Measurements from ENCODE around the gene TOR3A. TPM values are rescaled to one million over a fixed set of nuclear protein-coding genes. Genes with fewer than 3 reads are reported as not detected.

TOR3A gene
- polyA plus RNA-seq, 3 donors, result 50.0 to 67.8 (median 60.9) TPM

DNA sequence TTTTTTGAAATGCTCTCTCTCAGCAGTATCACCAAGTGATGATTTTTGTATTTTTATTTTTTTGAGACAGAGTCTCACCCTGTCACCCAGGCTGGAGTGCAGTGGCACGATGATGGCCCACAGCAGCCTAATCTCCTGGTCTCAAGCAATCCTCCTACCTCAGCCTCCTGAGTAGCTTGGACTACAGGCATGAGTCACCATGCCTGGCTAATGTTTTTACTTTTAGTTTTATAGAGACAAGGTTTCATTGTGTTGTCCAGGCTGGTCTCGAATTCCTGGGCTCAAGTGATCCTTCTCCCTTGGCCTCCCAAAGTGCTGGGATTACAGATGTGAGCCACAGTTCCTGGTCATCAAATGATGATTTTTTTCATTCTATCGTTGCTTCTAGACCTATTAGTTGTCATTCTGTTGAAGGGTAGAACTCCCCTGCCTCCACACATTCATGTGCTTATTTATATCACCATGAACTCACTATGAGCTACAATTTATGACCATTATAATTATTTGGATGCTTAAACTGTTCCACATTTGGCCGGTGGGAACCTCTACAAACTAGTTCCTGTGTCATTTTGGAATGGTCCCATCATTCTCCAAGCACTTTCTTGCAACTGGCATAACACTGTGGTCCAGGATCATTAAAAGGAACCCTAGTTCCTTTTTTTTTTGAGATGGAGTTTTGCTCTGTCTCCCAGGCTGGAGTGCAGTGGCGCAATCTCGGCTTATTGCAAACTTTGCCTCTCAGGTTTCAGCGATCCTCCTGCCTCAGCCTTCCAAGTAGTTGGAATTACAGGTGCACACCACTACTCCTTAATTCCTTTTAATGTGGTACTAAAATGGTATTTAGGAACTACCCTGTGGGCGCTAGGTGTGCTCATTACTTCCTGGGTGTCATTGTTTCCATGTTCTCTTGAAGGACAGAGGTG, 20.2 kb upstream of the TOR3A start:
- no peak overlapping the region for H3K4me3 Mint-ChIP-seq
- Histone ChIP-seq H4K20me1 (ENCODE audit: insufficient read depth, low read length) (no peaks in the 10 kb centered on the region), H3K36me3 (replicated peaks in 1 of 2; ENCODE audit: control insufficient read depth in 1 of 2, insufficient read depth in 2 of 2, low read length in 2 of 2) (peaks cover 19 to 42% of the 10 kb centered on the region in 2 donors), H3K4me2 (replicated peaks; ENCODE audit: extremely low read depth, low read length, poor library complexity, severe bottlenecking) (no peak overlapping the region), H3K9me3 (replicated peaks in 1 of 2; ENCODE audit: control insufficient read depth in 1 of 2, insufficient read depth in 1 of 2, low read length in 2 of 2) (no peaks in the 10 kb centered on the region), H3K27me3 (ENCODE audit: control insufficient read depth in 2 of 2, insufficient read depth in 2 of 2, low read length in 2 of 2) (no peaks in the 10 kb centered on the region), H3K4me3 (replicated peaks in 1 of 3; ENCODE audit: low read depth in 2 of 3, low read length in 3 of 3) (no peak overlapping the region), H3K9ac (ENCODE audit: insufficient read depth, low read length, poor library complexity, severe bottlenecking) (no peak overlapping the region), H3K79me2 (ENCODE audit: insufficient read depth, low read length) (no peaks in the 10 kb centered on the region), H3K27ac (ENCODE audit: low read depth in 1 of 2, low read length in 2 of 2) (no peak overlapping the region), H3K4me1 (ENCODE audit: control insufficient read depth in 1 of 2, insufficient read depth in 2 of 2, low read length in 2 of 2) (no peaks in the 10 kb centered on the region), H2AFZ (ENCODE audit: insufficient read depth, low read depth, low read length, poor library complexity, severe bottlenecking) (no peak overlapping the region)
- 100% methylated on average over 1 of the region's 8 CpGs for WGBS (ENCODE audit: insufficient coverage)
- peaks cover 10% of the 10 kb centered on the region for H3K4me1 Mint-ChIP-seq
- H3K27ac Mint-ChIP-seq, result peak overlapping the region in 3 of 7 donors; percentile 12 to 64 (median 28)
- no peak for DNase-seq
- H3K9me3 Mint-ChIP-seq, result peaks cover 0 to 3% (median 0%) of the 10 kb centered on the region in 7 donors
- TF ChIP-seq, protein P1, sequence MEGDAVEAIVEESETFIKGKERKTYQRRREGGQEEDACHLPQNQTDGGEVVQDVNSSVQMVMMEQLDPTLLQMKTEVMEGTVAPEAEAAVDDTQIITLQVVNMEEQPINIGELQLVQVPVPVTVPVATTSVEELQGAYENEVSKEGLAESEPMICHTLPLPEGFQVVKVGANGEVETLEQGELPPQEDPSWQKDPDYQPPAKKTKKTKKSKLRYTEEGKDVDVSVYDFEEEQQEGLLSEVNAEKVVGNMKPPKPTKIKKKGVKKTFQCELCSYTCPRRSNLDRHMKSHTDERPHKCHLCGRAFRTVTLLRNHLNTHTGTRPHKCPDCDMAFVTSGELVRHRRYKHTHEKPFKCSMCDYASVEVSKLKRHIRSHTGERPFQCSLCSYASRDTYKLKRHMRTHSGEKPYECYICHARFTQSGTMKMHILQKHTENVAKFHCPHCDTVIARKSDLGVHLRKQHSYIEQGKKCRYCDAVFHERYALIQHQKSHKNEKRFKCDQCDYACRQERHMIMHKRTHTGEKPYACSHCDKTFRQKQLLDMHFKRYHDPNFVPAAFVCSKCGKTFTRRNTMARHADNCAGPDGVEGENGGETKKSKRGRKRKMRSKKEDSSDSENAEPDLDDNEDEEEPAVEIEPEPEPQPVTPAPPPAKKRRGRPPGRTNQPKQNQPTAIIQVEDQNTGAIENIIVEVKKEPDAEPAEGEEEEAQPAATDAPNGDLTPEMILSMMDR (IDR thresholded peaks at IDR 0.05), result no peak
- peaks cover 0 to 2% (median 2%) of the 10 kb centered on the region in 3 donors for H3K27me3 Mint-ChIP-seq (ENCODE audit: low read depth in 3 of 3)
- intact Hi-C loops (cut with micrococcal nuclease), result no loop called here
- H3K36me3 Mint-ChIP-seq, result peaks cover 33 to 67% of the 10 kb centered on the region in 2 donors

DNA sequence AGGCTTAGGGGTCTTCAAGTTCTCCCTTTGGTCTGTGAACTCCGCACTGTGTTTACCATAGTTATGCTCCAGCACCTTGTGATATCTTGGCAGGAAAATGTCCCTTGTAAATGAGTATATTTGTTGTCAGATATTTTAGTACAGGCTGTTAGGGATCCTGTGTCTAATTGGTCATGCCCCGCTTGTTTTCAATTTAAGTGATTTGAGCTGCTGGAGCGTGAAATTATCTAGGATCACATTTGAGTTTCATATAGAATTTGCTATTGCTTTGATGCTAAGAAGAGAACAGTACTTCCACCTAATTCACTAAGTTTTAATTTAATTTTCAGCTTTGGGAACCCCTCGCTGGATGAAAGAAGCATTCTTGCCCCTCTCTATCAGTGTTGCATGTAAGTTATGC, 15.4 kb upstream of the TOR3A start:
- no peaks in the 10 kb centered on the region for H3K4me1 Mint-ChIP-seq
- TF ChIP-seq, protein P1 (IDR thresholded peaks at IDR 0.05), result no peak
- H3K9me3 Mint-ChIP-seq, result no peaks in the 10 kb centered on the region

More for the DNA sequence above, 15.4 kb upstream of the TOR3A start:
- H3K36me3 ChIP-seq (replicated peaks in 1 of 2; ENCODE audit: control insufficient read depth in 1 of 2, insufficient read depth in 2 of 2, low read length in 2 of 2), result peaks cover 32 to 58% of the 10 kb centered on the region in 2 donors
- no peak overlapping the region for H3K4me2 ChIP-seq (replicated peaks; ENCODE audit: extremely low read depth, low read length, poor library complexity, severe bottlenecking)
- no peak overlapping the region for H2AFZ ChIP-seq (ENCODE audit: insufficient read depth, low read depth, low read length, poor library complexity, severe bottlenecking)
- no peaks in the 10 kb centered on the region for H4K20me1 ChIP-seq (ENCODE audit: insufficient read depth, low read length)
- no peaks in the 10 kb centered on the region for H3K4me1 ChIP-seq (ENCODE audit: control insufficient read depth in 1 of 2, insufficient read depth in 2 of 2, low read length in 2 of 2)
- H3K27me3 ChIP-seq (ENCODE audit: control insufficient read depth in 2 of 2, insufficient read depth in 2 of 2, low read length in 2 of 2), result no peaks in the 10 kb centered on the region
- H3K4me3 ChIP-seq (replicated peaks in 1 of 3; ENCODE audit: low read depth in 2 of 3, low read length in 3 of 3), result no peak overlapping the region
- no peak overlapping the region for H3K9ac ChIP-seq (ENCODE audit: insufficient read depth, low read length, poor library complexity, severe bottlenecking)
- no peak for DNase-seq
- Mint-ChIP-seq H3K4me3 (no peak overlapping the region), H3K36me3 (peaks cover 49 to 74% of the 10 kb centered on the region in 2 donors), H3K27ac (no peak overlapping the region), H3K27me3 (ENCODE audit: low read depth in 3 of 3) (no peaks in the 10 kb centered on the region)
- H3K27ac ChIP-seq (ENCODE audit: low read depth in 1 of 2, low read length in 2 of 2), result no peak overlapping the region
- WGBS (ENCODE audit: insufficient coverage), result 100% methylated on average over 1 of the region's 4 CpGs
- H3K79me2 ChIP-seq (ENCODE audit: insufficient read depth, low read length), result no peaks in the 10 kb centered on the region
- H3K9me3 ChIP-seq (replicated peaks in 1 of 2; ENCODE audit: control insufficient read depth in 1 of 2, insufficient read depth in 1 of 2, low read length in 2 of 2), result no peaks in the 10 kb centered on the region
- intact Hi-C loops (cut with micrococcal nuclease), result no loop called here

All from CD14-positive monocyte (primary cell).